ENCODE measurements around the gene SGPP2. TPM values are rescaled to one million over a fixed set of nuclear protein-coding genes. Genes with fewer than 3 reads are reported as not detected.
A peak's percentile ranks its signal among the peaks of the same experiment; 100 is the strongest.

Gene SGPP2
- total RNA-seq, 2 donors from 2014 or later: 54.0 to 96.5 TPM

DNA sequence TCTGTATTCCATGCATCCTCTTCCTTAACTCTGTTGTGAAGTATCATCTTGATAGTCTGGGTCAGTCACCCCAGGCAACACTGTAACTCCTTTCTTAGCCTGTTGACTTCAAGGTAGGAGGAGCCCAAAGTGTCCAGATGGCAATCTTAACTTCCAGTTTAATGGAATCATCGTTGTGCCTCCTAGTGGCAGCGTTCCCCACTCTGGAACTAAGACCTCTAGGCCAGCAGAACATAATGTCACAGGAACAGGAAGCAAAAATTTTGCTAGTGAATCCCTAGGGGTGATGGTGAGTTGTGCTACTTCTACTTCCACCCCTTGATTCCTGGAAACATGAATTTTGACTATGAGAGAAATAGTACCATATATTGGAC is 11.7 kb downstream of the SGPP2 start:
- TF ChIP-seq, protein P1, sequence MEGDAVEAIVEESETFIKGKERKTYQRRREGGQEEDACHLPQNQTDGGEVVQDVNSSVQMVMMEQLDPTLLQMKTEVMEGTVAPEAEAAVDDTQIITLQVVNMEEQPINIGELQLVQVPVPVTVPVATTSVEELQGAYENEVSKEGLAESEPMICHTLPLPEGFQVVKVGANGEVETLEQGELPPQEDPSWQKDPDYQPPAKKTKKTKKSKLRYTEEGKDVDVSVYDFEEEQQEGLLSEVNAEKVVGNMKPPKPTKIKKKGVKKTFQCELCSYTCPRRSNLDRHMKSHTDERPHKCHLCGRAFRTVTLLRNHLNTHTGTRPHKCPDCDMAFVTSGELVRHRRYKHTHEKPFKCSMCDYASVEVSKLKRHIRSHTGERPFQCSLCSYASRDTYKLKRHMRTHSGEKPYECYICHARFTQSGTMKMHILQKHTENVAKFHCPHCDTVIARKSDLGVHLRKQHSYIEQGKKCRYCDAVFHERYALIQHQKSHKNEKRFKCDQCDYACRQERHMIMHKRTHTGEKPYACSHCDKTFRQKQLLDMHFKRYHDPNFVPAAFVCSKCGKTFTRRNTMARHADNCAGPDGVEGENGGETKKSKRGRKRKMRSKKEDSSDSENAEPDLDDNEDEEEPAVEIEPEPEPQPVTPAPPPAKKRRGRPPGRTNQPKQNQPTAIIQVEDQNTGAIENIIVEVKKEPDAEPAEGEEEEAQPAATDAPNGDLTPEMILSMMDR (IDR thresholded peaks at IDR 0.05): no peak
- H3K9me3 ChIP-seq: no peaks in the 10 kb centered on the region
- intact Hi-C loops (cut with DNase I): no loop called here
- H3K4me3 ChIP-seq: no peak overlapping the region
- peak overlapping the region; percentile 46 for H3K27ac ChIP-seq
- H3K4me1 ChIP-seq: peaks cover 6% of the 10 kb centered on the region
- no peaks in the 10 kb centered on the region for H3K36me3 ChIP-seq
- no peaks in the 10 kb centered on the region for H3K27me3 ChIP-seq
- DNase-seq: no peak
- no peak overlapping the region for H3K9ac ChIP-seq (ENCODE audit: low read depth in 2 of 2, low read length in 2 of 2)

DNA sequence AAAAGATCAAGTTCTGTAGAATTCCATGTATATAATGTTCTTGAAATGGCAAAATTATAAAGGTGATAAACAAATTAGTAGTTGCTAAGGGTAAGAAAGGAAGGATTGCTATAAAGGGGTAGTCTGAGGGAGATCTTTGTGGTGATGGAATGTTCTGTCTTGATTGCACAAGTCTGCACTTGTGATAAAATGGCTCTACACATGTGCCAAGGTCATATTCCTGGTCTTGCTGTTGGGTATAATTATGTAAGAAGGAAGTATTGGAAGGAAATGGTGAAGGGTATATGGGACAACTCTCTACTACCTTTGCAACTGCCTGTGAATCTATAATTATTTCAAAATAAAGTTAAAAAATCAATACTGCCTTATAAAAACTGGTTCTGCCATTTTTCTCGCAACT is 15.3 kb downstream of the SGPP2 start:
- DNase-seq: no peak
- no peaks in the 10 kb centered on the region for H3K36me3 ChIP-seq
- no peak overlapping the region for H3K4me3 ChIP-seq
- H3K27me3 ChIP-seq: no peaks in the 10 kb centered on the region
- H3K4me1 ChIP-seq: no peaks in the 10 kb centered on the region
- intact Hi-C loops (cut with DNase I): no loop called here
- H3K9ac ChIP-seq (ENCODE audit: low read depth in 2 of 2, low read length in 2 of 2): no peak overlapping the region
- H3K9me3 ChIP-seq: no peaks in the 10 kb centered on the region
- peak overlapping the region; percentile 40 for H3K27ac ChIP-seq
- TF ChIP-seq, protein P1 (IDR thresholded peaks at IDR 0.05): no peak

- TF ChIP-seq, protein P1 (IDR thresholded peaks at IDR 0.05): no peak
- no peaks in the 10 kb centered on the region for H3K36me3 ChIP-seq
- no peaks in the 10 kb centered on the region for H3K9me3 ChIP-seq
- no peaks in the 10 kb centered on the region for H3K4me1 ChIP-seq
- intact Hi-C loops (cut with DNase I): no loop called here
- no peak overlapping the region for H3K4me3 ChIP-seq
- H3K9ac ChIP-seq (ENCODE audit: low read depth in 2 of 2, low read length in 2 of 2): no peak overlapping the region
- no peaks in the 10 kb centered on the region for H3K27me3 ChIP-seq
- DNase-seq: no peak
- no peak overlapping the region for H3K27ac ChIP-seq
These were observed 16.5 kb downstream of the SGPP2 start for GRCh38 chr2:222440673-222441422.

DNA sequence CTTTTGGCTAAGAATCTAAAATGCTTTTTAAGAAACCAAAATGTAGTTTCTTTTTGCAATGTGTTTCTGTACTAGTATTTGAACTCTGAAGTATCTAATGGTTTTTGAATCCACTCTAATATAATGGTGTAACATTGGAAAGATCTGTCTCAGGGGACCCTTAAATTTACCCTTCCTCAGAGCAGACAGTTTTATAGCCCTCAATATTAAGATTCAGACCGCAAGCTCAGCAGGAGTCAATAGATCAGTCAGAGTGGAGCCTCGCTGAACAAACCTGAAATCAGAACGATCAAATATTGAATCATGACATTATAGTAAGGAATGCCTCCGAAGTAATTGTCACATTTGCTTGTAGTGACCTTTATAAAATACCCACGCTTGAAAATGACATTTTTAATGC is 18.3 kb downstream of the SGPP2 start:
- no peaks in the 10 kb centered on the region for H3K9me3 ChIP-seq
- H3K36me3 ChIP-seq: no peaks in the 10 kb centered on the region
- DNase-seq: no peak
- no peaks in the 10 kb centered on the region for H3K4me1 ChIP-seq
- H3K9ac ChIP-seq (ENCODE audit: low read depth in 2 of 2, low read length in 2 of 2): no peak overlapping the region
- TF ChIP-seq, protein P1 (IDR thresholded peaks at IDR 0.05): no peak
- intact Hi-C loops (cut with DNase I): no loop called here
- H3K4me3 ChIP-seq: no peak overlapping the region
- no peaks in the 10 kb centered on the region for H3K27me3 ChIP-seq
- H3K27ac ChIP-seq: no peak overlapping the region

- DNase-seq: no peak
- intact Hi-C loops (cut with DNase I): no loop called here
- Histone ChIP-seq H3K4me3 (no peak overlapping the region), H3K36me3 (no peaks in the 10 kb centered on the region), H3K9me3 (no peaks in the 10 kb centered on the region), H3K9ac (ENCODE audit: low read depth in 2 of 2, low read length in 2 of 2) (no peak overlapping the region), H3K27ac (no peak overlapping the region), H3K27me3 (no peaks in the 10 kb centered on the region), H3K4me1 (no peaks in the 10 kb centered on the region)
- TF ChIP-seq, protein P1 (IDR thresholded peaks at IDR 0.05): no peak
These were observed 20.9 kb downstream of the SGPP2 start for GRCh38 chr2:222445227-222445626.
